GM12874 (cell line): ENCODE results near the gene ADAMTS12.

Experiments used
- TF ChIP-seq, protein P1 (sequence below): IDR thresholded peaks from 2 replicates; pipeline ENCODE4 v1.5.1; 2011; ENCODE audit warnings: low read depth, mild to moderate bottlenecking, control low read depth, low read length, moderate library complexity; ENCODE audit not compliant: insufficient read depth

Gene ADAMTS12

DNA sequence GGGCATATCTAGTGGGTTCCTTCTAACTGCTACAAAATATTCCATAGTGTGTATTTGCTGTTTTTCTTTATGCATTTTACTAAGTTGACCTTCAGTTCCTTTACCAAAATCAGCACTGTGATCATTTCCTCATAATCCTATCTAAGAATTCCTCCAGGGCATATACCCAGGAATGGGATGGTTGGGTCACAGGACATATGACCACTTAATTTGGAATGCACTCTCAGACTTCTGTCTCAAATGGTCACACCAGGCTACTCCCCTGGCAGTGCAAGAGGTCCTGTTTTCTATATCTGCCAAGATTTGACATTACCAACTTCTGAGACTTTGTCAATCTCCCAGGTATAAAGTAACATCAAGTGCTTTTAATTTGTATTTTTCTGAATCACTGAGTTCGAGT is 63.9 kb downstream of the ADAMTS12 start:
- TF ChIP-seq, protein P1, sequence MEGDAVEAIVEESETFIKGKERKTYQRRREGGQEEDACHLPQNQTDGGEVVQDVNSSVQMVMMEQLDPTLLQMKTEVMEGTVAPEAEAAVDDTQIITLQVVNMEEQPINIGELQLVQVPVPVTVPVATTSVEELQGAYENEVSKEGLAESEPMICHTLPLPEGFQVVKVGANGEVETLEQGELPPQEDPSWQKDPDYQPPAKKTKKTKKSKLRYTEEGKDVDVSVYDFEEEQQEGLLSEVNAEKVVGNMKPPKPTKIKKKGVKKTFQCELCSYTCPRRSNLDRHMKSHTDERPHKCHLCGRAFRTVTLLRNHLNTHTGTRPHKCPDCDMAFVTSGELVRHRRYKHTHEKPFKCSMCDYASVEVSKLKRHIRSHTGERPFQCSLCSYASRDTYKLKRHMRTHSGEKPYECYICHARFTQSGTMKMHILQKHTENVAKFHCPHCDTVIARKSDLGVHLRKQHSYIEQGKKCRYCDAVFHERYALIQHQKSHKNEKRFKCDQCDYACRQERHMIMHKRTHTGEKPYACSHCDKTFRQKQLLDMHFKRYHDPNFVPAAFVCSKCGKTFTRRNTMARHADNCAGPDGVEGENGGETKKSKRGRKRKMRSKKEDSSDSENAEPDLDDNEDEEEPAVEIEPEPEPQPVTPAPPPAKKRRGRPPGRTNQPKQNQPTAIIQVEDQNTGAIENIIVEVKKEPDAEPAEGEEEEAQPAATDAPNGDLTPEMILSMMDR, result no peak

DNA sequence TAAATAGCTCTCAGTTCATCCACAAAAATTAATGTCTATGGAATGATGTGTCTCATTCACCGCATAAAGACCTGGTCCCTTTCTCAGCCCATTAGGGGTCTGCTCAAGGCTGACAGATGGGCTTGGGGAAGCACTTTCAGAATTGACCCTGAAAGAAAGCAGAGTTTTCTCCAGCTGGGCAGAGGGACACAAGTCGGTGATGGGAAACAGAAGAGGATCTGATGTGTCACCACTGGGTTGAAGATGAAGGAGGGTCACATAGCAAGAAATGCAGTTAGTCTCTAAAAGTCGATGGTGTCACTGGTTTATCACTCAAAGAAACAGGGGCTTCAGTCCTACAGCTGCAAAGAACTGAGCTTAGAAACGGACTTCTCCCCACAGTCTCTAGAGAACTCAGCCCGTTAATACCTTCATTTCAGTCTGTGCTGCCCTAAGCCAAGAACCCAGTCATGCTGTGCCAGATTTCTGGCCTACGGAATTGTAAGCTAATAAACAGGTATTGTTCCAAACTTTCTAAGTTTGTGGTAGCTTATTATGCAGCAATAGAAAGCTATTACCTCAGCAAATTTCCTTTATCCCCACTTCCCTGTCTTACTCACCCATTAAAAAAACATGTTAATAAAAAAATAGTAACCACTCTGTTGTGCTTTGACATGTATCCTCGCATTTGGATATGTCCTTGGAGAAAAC is 64.6 kb downstream of the ADAMTS12 start:
- TF ChIP-seq, protein P1, result no peak

DNA sequence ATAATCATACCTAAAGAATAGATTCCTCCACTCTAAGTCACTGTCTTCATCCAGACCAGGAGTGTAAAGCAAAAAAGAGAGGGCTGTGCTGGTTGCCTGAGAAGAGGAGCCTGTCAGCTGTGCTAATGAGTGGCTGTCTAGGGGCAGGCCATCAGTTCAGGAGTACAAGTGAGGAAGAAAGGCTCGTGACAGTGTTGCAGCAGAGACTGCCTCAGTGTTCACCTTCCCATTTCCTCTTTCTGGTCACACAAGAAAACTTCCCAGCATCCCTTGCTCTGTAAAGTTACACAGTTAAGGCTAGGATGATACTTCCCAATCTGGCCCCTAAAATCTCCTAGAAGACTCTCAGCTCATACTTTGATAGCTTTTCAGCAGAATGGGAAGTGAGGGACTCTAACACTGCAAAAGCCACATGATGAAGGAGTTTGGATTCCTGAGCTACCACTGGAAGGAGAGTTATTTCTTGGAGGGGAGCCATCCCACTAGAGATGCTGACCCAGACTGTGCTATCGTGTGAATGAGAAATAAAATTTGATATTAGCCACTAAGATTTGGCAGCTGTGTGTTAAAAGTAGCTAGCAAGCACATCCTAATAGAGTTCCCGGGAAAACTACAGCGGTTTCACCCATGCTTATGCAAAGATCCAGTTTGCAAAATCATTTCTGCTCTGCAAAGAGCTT is 67.1 kb downstream of the ADAMTS12 start:
- TF ChIP-seq, protein P1, result no peak

DNA sequence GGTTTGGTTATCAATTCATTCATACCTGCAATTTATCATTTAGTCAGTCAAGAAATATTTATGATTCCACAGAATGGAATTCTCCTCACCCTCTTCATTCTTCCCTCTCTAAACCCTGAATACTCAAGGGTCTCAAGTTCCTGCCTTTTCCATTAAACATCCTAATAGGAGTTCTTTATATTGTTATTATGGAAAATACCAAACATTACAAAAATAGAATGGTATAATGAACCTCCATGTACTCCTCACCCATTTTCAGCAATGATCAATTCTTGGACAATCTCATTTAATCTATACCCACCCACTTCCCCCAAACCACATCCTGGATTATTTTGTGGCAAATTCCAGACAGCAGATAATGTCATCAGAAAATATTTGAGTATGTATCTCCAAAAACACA is 74.5 kb downstream of the ADAMTS12 start:
- TF ChIP-seq, protein P1, result no peak

DNA sequence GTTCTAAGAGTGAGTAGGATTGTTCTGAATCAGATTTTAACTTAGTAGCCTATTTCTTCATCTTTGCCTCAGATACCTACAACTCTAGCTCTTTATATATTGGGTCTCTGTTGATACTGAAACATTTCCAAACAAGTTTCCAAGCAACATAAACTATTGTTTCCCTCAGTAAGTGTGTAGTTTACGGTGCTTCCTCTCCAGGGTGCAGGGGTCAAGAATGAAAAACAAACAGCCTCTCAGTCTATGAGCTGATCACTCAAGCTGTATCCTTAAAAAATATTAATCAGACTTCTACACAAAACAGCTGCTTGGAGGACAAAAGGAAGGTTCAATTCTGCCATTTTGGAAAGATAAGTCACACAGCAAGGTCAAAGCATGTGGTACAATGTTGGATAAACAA is 75.0 kb downstream of the ADAMTS12 start:
- TF ChIP-seq, protein P1, result no peak

DNA sequence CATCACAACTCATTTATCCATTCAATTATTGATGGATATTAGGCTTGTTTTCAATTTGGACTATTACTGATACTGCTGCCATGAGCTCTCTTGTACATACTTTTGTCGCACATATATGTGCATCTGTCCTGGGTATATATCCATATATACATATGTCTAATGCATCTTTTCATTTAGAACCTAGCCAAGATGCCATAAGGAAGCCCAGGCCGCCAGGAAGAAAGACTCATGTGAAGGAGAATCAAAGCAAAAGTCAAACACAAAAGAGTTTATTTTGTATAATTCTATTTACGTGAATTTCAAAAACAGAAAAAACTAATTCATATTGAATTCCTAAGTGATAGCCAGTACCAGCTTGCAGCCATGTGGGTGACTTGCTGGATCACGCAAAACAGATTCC is 79.0 kb downstream of the ADAMTS12 start:
- TF ChIP-seq, protein P1, result no peak

DNA sequence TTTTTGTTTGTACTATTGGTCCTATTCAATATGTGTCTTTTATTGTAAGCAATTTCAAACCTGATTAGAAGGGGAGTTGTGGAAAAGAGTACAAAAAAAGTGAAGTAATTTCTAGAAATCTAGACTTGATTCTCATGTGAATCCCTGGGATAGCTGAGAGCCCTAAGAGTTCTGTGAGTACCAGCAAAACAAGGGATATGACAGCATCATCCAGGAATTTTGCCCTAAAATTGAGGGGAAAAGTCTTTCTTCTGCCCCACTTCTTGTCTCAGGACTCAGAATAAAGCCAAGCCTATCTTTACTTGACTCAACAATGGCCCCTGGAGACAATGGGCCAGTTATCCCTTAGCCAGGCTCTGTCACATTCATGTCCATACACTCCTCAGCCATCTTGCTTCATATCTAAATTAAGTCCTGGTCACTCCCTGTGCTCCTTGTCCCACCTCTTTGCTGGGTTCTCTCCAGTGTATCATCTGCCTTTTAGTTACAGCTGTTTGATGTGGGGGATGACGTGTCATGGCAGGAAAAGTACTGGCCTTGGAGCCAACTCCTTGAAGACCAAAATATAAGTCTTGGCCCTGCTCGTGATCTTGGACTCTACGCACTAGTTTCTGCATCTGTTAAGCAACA is 81.2 kb downstream of the ADAMTS12 start:
- TF ChIP-seq, protein P1, result no peak
